Choroid plexus epithelial cell (primary cell): ENCODE data around the gene UNC5C.
A peak's percentile ranks its signal among the peaks of the same experiment; 100 is the strongest.

Experiments used
- DNase-seq: peaks from one replicate; pipeline ENCODE4 v3.0.0-alpha.2; 2010; ENCODE audit warnings: low read depth
- H3K4me3 ChIP-seq: 2 replicates; pipeline ENCODE4 v1.5.1; 2011; ENCODE audit warnings: low read depth, mild to moderate bottlenecking, control low read depth, low read length, moderate library complexity
- TF ChIP-seq, protein P1 (sequence below): conservative IDR thresholded peaks from 2 replicates; pipeline ENCODE4 v1.5.1; 2011; ENCODE audit warnings: low read depth, mild to moderate bottlenecking, control low read depth, inconsistent platforms, low read length, moderate library complexity

The UNC5C gene

DNA sequence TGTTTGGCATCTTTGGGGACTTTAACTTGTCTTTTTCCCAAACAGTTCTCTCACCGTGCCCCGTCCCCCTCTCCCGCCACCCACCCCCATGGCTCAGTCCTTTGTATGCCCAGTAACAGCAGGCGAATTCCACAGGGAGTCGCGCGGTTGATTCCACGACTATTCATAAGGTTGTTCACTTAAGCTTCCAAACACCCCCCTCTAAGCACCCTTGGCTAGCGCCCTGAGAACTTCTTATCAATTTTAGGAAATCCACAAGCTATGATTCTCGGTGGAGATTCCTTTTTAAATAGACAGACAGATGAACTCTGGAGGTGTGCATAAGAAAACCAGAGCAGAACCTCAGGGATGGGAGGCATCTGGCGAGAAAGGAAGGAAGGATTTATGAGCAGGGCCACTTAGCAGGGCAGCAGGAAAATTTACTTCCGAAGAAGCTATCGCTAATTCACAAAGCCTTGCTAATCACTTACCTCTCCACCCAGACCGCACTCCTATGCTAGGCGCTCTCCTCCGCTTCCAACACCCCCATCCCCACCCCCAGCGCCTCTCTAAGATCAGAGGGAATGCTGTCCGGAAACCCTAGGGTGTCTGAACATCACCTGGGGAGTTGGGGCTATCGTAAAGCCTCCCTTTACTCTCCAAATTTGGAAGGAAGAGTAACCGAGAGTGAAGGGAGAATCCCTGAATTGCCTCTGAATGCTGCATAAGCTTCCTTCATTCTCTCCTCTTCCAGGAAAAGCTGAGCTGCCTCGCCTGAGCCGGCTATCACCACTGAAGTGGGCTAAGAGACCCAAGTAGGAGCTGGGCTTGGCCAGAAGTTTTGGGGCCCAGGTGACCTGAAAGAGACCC is 1.7 kb downstream of the UNC5C start:
- peak overlapping the region; percentile 65 for H3K4me3 ChIP-seq
- TF ChIP-seq, protein P1, sequence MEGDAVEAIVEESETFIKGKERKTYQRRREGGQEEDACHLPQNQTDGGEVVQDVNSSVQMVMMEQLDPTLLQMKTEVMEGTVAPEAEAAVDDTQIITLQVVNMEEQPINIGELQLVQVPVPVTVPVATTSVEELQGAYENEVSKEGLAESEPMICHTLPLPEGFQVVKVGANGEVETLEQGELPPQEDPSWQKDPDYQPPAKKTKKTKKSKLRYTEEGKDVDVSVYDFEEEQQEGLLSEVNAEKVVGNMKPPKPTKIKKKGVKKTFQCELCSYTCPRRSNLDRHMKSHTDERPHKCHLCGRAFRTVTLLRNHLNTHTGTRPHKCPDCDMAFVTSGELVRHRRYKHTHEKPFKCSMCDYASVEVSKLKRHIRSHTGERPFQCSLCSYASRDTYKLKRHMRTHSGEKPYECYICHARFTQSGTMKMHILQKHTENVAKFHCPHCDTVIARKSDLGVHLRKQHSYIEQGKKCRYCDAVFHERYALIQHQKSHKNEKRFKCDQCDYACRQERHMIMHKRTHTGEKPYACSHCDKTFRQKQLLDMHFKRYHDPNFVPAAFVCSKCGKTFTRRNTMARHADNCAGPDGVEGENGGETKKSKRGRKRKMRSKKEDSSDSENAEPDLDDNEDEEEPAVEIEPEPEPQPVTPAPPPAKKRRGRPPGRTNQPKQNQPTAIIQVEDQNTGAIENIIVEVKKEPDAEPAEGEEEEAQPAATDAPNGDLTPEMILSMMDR = no peak
- peak; percentile 7 for DNase-seq

DNA sequence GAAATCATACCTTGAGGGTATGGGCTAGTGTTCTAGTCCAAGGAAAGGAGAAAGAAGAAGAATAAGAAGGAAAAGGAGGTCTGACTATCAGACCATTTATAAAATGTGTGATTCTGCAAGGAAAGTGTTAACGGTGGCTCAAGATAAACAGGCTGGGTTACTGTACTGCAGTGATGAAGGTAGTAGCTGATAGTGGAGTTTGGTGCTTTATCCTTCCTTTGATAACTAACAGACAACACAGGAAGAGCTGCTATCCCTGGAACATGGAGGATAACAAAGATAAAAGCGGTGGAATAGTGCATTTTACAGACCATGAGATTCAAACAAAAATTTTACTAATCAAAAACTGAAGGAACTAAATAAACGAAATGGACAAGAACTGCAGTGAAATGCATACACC is 2.6 kb downstream of the UNC5C start:
- TF ChIP-seq, protein P1 = no peak
- no peak overlapping the region for H3K4me3 ChIP-seq
- DNase-seq = no peak

DNA sequence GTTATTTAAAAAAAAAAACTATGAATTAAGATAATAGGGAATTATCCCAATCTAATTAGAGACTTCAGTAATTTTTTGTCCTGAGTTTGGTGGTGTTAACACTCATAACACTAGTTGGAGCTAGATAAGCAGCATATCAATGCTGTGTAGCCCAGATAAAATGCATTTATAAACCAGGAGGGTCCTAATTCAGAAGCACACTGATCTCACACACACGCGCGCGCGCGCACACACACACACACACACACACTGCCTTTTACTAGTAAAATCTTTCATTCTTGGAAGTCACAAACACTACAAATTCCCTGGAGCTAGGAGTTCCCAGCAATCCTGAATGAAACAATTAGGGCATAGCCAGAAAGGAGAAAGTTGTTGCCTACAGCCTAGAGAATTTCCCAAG is 3.2 kb downstream of the UNC5C start:
- TF ChIP-seq, protein P1 = no peak
- H3K4me3 ChIP-seq = no peak overlapping the region
- DNase-seq = no peak

DNA sequence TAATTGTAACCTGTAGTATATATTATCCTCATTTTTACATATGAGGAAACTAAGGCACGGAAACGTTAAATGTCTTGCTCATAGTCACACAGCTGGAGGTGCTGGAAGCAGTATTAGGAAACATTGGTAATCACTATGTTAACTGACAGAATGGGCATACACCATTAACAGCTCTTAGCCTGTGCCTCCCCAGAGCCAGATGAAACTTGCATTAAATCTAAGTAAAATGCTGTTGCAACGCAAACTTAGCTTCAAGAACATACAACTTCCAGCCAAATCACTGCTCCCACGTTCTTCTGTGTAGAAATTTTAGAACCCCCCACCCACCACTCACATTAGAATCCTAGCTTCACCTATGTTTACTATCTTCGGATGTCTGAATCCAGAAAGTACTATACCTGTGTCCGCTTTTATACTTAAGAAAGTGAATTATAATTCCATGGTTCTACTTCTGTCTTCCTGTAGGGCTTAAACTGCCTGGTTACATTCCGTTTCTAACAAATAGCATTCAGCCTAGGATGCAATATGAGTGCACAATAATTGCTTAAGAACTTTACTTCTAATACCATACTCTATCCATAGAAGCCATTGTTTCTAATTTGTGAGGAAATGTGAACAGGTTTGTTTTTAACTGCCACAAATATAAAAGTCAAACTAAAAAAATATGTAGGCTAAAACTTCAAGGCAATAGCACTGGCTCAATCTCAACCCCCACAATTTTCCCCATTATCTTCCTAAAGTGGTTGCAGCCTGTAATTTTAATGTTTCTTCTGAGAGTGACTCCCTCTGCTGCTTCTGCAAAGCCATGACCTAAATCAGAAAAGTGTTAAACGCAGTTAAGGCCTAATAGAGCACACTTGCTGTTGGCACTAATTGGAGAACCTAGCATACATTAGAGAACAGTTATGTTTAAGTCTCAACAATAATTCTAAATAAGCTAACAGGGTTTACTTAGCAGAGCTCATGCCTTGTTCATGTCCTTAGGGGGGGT is 4.4 kb downstream of the UNC5C start:
- no peak overlapping the region for H3K4me3 ChIP-seq
- DNase-seq = peak; percentile 18
- TF ChIP-seq, protein P1 = peak; percentile 42

DNA sequence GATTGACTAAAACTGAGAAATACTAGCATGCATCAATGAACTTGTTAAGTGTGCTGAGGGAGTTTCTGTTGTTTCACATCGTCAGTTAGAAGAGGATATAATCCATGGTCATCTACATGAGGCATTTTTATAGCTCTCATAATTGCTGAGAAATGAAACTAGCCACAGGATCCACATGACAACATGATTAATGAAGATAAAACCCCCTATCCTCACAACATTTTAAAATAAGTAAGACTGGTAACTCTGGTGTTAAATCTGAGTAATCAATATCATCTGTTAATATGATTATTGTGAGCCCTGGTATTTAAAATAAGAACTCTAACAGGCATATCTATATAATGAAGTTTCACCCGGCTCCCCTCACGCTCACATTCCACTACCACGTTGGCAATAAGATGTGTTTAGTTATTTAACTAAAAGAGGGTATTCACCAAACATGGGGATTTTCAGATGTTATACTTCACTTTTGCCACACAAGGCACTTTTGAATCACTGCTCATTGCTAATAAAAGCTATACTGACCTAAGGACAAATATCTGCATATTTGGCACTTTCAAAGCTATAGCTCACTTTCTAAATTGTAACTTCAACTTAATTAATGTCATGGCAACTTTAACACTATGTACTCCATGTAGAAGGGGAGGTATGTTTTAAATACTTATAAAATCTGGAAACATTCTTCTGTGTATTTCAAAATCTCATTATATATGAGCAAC is 6.7 kb downstream of the UNC5C start:
- DNase-seq = no peak
- H3K4me3 ChIP-seq = no peak overlapping the region
- TF ChIP-seq, protein P1 = no peak

DNA sequence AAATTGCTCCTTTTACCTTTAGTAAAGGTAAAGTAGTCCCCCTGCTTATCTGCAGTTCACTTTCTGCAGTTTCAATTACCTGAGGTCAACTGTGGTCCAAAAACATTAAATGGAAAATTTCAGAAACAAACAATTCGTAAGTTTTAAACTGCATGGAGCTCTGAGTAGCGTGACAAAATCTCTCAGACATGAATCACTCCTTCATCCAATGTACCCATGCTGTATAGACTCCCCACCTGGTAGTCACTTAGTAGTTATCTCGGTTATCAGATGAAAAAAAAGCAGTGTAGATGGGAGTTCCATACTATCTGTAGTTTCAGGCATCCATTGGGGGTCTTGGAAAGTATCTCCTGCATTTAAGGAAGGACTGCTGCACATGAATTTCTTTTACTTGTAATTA is 7.7 kb downstream of the UNC5C start:
- no peak overlapping the region for H3K4me3 ChIP-seq
- no peak for DNase-seq
- TF ChIP-seq, protein P1 = no peak
